Right atrium auricular region (tissue), 2 donors: ENCODE results near the gene URI1. TPM values are rescaled to one million over a fixed set of nuclear protein-coding genes. Genes with fewer than 3 reads are reported as not detected.

Experiments used
- DNase-seq: peaks from one replicate; pipeline ENCODE4 v3.0.0-alpha.2; 2019; ENCODE audit warnings: low spot score
- H3K27ac ChIP-seq, 2 donors: fragments of 200-600 bp; sonication (generic); 1 replicate in 1 of 2; 2 replicates in 1 of 2; pipeline ENCODE4 v1.5.1; 2016 to 2019
- H3K27me3 ChIP-seq, 2 donors: fragments of 200-600 bp; sonication (generic); one replicate each; pipeline versions ENCODE4 v1.5.1 to v1.6.0; 2017 to 2019
- H3K36me3 ChIP-seq: fragments of 200-600 bp; sonication (generic); one replicate; pipeline ENCODE4 v1.5.1; 2016
- H3K4me1 ChIP-seq, 2 donors: fragments of 200-600 bp; sonication (generic); one replicate each; pipeline versions ENCODE4 v1.5.1 to v1.6.0; 2017 to 2019
- H3K4me3 ChIP-seq, 2 donors: fragments of 200-600 bp; sonication (generic); 1 replicate in 1 of 2; 2 replicates in 1 of 2; pipeline ENCODE4 v1.5.1; 2017 to 2019; ENCODE audit warnings: mild to moderate bottlenecking in 1 of 2, moderate library complexity in 1 of 2
- H3K9me3 ChIP-seq, 2 donors: fragments of 200-600 bp; sonication (generic); one replicate each; pipeline ENCODE4 v1.5.1; 2019
- CTCF ChIP-seq, 2 donors: fragments of 200-600 bp; sonication (generic); IDR thresholded peaks; one replicate each; pipeline ENCODE4 v1.5.1; 2019; ENCODE audit warnings: antibody characterized with exemption in 2 of 2
- total RNA-seq, 2 donors: library from RNA; depleted of rRNA; stranded (reverse); fragments of >200 nt; gene quantifications; one replicate each; pipeline ENCODE4 v1.1.0, GENCODE V29; 2016

URI1 gene
- total RNA-seq, 2 donors from 2014 or later, result 29.3 to 34.7 TPM

DNA sequence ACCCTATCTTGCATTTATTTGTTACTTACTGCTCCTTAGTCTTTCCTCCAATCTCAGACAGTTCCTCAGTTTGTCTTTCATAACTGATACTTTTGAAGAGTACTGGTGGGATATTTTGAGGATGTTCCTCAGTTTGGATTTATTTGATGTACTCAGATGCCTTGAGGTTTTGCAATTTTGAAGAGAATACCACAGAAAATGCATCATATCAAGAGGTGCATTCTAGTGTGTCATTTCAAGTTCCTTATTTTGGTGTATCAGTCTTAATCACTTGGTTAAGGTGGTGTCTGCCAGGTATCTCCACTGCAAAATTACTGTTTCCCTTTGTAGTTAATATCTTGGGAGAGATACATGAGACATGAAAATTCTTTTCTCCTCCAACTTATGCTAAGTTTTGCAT, 75.1 kb downstream of the URI1 start:
- Histone ChIP-seq H3K4me1 (no peaks in the 10 kb centered on the region), H3K36me3 (peaks cover 13% of the 10 kb centered on the region), H3K4me3 (no peak overlapping the region), H3K27me3 (no peaks in the 10 kb centered on the region), H3K27ac (no peak overlapping the region), H3K9me3 (no peaks in the 10 kb centered on the region)
- no peak for DNase-seq
- no peak for TF ChIP-seq CTCF (IDR thresholded peaks at IDR 0.05)

DNA sequence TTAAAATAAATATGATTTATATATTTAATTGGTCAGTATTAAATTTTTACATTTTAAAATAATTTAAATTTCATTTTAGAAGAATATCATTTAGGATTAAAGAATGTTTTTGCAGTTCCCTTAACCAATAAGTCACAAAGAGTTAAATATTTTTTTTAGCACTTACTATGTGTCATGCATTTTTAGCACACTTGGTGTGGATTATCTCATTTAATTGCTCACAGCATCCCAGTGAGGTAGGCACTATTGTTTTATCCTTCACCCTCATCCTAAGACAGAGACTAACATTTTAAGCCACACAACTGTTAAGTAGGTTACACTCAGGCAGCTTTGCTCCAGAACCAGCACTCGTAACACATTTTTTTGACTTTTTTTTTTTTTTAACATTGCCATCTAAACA, 78.2 kb downstream of the URI1 start:
- Histone ChIP-seq H3K27me3 (no peaks in the 10 kb centered on the region), H3K27ac (no peak overlapping the region), H3K36me3 (peaks cover 4% of the 10 kb centered on the region), H3K9me3 (no peaks in the 10 kb centered on the region), H3K4me3 (no peak overlapping the region), H3K4me1 (no peaks in the 10 kb centered on the region)
- no peak for TF ChIP-seq CTCF (IDR thresholded peaks at IDR 0.05)
- no peak for DNase-seq

DNA sequence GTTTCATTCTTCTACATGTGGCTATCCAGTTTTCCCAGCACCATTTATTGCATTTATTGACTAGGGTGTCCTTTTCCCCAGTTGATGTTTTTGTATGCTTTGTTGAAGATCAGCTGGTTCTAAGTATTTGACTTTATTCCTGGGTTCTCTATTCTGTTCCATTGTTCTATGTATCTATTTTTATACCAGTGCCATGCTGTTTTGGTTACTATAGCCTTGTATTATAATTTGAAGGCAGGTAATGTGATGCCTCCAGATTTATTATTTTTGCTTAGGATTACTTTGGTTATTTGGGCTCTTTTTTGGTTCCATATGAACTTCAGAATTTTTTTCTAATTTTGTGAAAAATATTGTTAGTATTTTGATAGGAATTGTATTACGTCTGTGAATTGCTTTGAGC, 80.6 kb downstream of the URI1 start:
- no peak for DNase-seq
- H3K36me3 ChIP-seq, result no peaks in the 10 kb centered on the region
- no peak overlapping the region for H3K27ac ChIP-seq
- TF ChIP-seq CTCF (IDR thresholded peaks at IDR 0.05), result no peak
- no peaks in the 10 kb centered on the region for H3K27me3 ChIP-seq
- H3K9me3 ChIP-seq, result no peaks in the 10 kb centered on the region
- H3K4me1 ChIP-seq, result no peaks in the 10 kb centered on the region
- no peak overlapping the region for H3K4me3 ChIP-seq

DNA sequence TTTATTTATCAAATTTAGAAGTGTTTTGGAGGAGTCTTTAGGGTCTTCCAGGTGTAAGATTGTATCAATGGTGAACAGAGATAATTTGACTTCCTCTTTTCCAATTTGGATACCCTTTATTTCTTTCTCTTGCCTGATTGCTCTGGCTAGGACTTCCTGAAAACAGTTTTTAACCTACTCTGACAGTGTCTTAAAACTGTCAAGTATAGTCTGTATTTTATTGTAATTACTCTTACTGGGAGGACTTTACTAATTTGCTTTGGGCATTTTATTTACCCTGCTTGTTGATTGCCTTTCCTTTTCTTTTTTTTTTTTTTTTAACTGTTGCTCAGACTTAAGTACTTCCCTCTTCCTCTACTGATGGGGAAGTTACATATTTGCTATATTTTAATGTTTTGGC, 81.3 kb downstream of the URI1 start:
- no peak for TF ChIP-seq CTCF (IDR thresholded peaks at IDR 0.05)
- H3K4me3 ChIP-seq, result no peak overlapping the region
- H3K9me3 ChIP-seq, result no peaks in the 10 kb centered on the region
- H3K4me1 ChIP-seq, result no peaks in the 10 kb centered on the region
- DNase-seq, result no peak
- H3K27me3 ChIP-seq, result no peaks in the 10 kb centered on the region
- H3K36me3 ChIP-seq, result no peaks in the 10 kb centered on the region
- H3K27ac ChIP-seq, result no peak overlapping the region

DNA sequence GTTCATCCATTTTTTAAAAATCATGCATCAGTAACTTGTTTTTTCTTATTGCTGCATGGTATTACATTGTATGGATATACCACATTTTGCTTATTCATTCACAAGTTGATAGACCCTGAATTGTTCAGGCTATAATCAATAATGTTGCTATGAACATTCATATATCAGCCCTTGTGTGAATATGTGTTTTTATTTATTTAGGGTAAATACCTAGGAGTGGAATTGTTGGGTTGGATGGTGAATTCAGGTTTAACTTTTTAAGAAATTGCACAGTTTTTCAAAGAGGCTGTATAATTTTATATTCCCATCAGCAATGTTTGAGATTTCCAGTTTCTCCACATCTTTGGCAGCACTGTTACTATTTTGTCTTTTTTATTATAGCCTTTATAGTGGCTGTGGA, 82.1 kb downstream of the URI1 start:
- Histone ChIP-seq H3K27ac (no peak overlapping the region), H3K9me3 (no peaks in the 10 kb centered on the region), H3K4me1 (no peaks in the 10 kb centered on the region), H3K27me3 (no peaks in the 10 kb centered on the region), H3K36me3 (no peaks in the 10 kb centered on the region), H3K4me3 (no peak overlapping the region)
- no peak for TF ChIP-seq CTCF (IDR thresholded peaks at IDR 0.05)
- no peak for DNase-seq

DNA sequence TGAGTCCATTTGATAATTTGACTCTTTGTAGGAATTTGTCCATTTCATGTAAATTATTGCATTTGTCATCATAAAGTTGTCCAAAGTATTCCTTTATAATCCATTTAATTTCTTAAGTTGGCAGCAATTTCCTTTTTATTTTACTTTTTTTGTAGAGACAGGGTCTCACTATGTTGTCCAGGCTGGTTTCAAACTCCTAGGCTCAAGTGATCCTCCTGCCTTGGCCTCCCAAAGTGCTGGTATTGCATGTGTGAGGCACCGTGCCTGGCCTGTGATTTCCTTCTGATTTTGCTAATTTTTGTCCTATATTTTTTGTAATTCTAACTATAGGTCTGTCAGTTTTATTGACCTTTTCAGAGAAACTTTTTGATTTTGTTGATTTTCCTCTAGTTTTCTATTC, 84.9 kb downstream of the URI1 start:
- no peaks in the 10 kb centered on the region for H3K27me3 ChIP-seq
- no peaks in the 10 kb centered on the region for H3K4me1 ChIP-seq
- no peak for DNase-seq
- H3K9me3 ChIP-seq, result no peaks in the 10 kb centered on the region
- H3K4me3 ChIP-seq, result no peak overlapping the region
- no peaks in the 10 kb centered on the region for H3K36me3 ChIP-seq
- no peak overlapping the region for H3K27ac ChIP-seq
- TF ChIP-seq CTCF (IDR thresholded peaks at IDR 0.05), result no peak
